Neural crest cell (in vitro differentiated cells): ENCODE measurements around the gene NPR3. TPM values are rescaled to one million over a fixed set of nuclear protein-coding genes. Genes with fewer than 3 reads are reported as not detected.

Experiments
- DNase-seq: peaks from one replicate; pipeline ENCODE4 v3.0.0; 2021; ENCODE audit warnings: low read depth, mixed read lengths, low spot score
- H3K27ac Mint-ChIP-seq: one replicate; pipeline ENCODE4 v1.8.0; 2021; ENCODE audit warnings: mild to moderate bottlenecking, mixed read lengths; ENCODE audit not compliant: unreplicated experiment
- H3K27me3 Mint-ChIP-seq: 2 replicates; pipeline ENCODE4 v1.8.0; 2021; ENCODE audit warnings: low read depth, mild to moderate bottlenecking, mixed read lengths
- H3K36me3 Mint-ChIP-seq: 2 replicates; pipeline ENCODE4 v1.8.0; 2021; ENCODE audit warnings: low read depth, mild to moderate bottlenecking, mixed read lengths
- H3K4me1 Mint-ChIP-seq: 2 replicates; pipeline ENCODE4 v1.8.0; 2021; ENCODE audit warnings: mixed read lengths
- H3K4me3 Mint-ChIP-seq: one replicate; pipeline ENCODE4 v1.8.0; 2021; ENCODE audit warnings: mild to moderate bottlenecking, mixed read lengths
- H3K9me3 Mint-ChIP-seq: 2 replicates; pipeline ENCODE4 v1.8.0; 2021; ENCODE audit warnings: mixed read lengths
- total RNA-seq: library from RNA; stranded (reverse); gene quantifications from 2 replicates; pipeline ENCODE4 v1.2.1, GENCODE V29; 2021
- TF ChIP-seq, protein P1 (sequence below): fragments of 200-600 bp; sonication (generic); conservative IDR thresholded peaks from 2 replicates; pipeline ENCODE4 v1.5.0; 2021; ENCODE audit warnings: antibody characterized with exemption, mild to moderate bottlenecking

The NPR3 gene
- total RNA-seq, 1 donor from 2014 or later, result 6.8 TPM

DNA sequence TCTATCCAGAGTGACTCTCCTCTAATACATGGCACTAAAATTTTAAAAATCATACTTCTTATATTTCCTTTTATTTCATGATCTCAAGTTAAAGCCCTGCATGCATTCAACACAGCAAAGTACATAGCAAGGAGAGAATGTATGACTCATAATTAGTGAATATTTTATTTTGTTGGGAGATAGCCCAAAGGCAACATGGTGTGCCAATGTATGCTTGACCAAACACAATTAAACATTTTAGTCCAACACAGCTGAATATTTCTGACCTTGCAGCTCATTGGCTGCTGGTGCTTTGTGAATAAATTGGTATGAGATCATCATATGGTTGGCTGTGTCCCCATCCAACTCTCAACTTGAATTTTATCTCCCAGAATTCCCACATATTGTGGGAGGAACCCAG, 103.5 kb downstream of the NPR3 start:
- Mint-ChIP-seq H3K4me1 (no peaks in the 10 kb centered on the region), H3K36me3 (peaks cover 2% of the 10 kb centered on the region), H3K27me3 (no peaks in the 10 kb centered on the region), H3K27ac (no peak overlapping the region), H3K4me3 (no peak overlapping the region), H3K9me3 (peaks cover 13% of the 10 kb centered on the region)
- TF ChIP-seq, protein P1, sequence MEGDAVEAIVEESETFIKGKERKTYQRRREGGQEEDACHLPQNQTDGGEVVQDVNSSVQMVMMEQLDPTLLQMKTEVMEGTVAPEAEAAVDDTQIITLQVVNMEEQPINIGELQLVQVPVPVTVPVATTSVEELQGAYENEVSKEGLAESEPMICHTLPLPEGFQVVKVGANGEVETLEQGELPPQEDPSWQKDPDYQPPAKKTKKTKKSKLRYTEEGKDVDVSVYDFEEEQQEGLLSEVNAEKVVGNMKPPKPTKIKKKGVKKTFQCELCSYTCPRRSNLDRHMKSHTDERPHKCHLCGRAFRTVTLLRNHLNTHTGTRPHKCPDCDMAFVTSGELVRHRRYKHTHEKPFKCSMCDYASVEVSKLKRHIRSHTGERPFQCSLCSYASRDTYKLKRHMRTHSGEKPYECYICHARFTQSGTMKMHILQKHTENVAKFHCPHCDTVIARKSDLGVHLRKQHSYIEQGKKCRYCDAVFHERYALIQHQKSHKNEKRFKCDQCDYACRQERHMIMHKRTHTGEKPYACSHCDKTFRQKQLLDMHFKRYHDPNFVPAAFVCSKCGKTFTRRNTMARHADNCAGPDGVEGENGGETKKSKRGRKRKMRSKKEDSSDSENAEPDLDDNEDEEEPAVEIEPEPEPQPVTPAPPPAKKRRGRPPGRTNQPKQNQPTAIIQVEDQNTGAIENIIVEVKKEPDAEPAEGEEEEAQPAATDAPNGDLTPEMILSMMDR, result no peak
- no peak for DNase-seq

DNA sequence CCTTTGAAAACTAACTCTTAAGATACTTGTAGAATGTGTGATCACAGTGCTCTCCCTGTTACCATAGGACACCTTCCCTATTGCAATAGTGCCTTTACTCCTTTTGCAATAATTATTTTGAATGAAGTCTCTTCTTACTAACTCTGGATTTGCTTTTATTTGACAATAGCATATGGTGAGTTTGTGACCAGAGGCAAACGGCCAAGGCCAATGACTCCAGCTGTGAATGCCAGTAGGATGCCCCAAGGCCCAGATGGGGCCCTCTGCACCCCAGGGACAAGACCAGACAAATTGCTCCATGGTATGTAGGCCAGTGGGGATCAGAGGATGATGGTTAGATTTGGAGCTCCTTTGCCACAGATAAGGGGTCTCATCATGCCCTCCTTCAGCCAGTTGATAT, 116.9 kb downstream of the NPR3 start:
- DNase-seq, result no peak
- no peaks in the 10 kb centered on the region for H3K9me3 Mint-ChIP-seq
- no peak overlapping the region for H3K27ac Mint-ChIP-seq
- H3K27me3 Mint-ChIP-seq, result no peaks in the 10 kb centered on the region
- TF ChIP-seq, protein P1, result no peak
- H3K36me3 Mint-ChIP-seq, result no peaks in the 10 kb centered on the region
- no peaks in the 10 kb centered on the region for H3K4me1 Mint-ChIP-seq
- H3K4me3 Mint-ChIP-seq, result no peak overlapping the region

DNA sequence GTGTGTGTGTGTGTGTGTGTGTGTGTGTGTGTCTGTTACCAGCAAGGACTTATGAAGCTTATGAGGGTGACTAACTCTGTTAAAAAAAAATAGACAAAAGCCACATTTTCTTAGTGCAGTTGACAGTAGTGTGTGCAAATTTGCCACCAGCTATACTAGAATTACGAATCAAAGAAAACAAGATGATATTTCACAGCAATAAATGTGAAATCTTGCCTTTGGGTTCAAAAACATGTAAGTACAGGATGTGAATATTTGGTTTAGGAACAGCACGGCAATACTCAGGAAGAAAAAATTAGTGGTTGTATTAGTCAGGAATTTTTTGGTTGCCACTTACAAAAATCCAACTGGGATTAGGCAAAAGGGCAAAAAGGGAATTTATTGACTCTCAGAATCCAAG, 117.4 kb downstream of the NPR3 start:
- no peak for DNase-seq
- no peaks in the 10 kb centered on the region for H3K4me1 Mint-ChIP-seq
- H3K27ac Mint-ChIP-seq, result no peak overlapping the region
- H3K36me3 Mint-ChIP-seq, result no peaks in the 10 kb centered on the region
- H3K27me3 Mint-ChIP-seq, result no peaks in the 10 kb centered on the region
- TF ChIP-seq, protein P1, result no peak
- no peak overlapping the region for H3K4me3 Mint-ChIP-seq
- no peaks in the 10 kb centered on the region for H3K9me3 Mint-ChIP-seq

DNA sequence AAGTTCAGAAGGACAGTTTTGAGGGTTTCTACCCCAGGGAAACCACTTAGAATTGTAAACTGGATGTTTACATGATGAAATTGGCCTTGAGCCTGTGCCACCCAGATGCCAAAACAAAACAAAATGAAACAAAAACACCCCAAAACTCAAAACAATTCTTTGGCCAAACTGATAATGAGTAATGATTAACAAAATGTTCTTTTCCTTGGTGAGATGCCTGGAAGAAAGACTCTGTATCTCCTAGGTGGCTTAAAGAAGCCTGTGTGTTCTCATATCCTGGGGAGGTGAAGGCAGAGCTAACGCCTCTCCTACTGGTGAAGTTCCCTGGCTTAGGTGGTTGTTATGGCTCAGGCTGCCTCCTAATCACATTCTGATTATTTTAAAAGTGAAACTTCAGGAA, 120.5 kb downstream of the NPR3 start:
- Mint-ChIP-seq H3K27me3 (no peaks in the 10 kb centered on the region), H3K36me3 (no peaks in the 10 kb centered on the region), H3K4me3 (no peak overlapping the region), H3K4me1 (no peaks in the 10 kb centered on the region), H3K27ac (no peak overlapping the region), H3K9me3 (peaks cover 5% of the 10 kb centered on the region)
- TF ChIP-seq, protein P1, result no peak
- DNase-seq, result no peak

DNA sequence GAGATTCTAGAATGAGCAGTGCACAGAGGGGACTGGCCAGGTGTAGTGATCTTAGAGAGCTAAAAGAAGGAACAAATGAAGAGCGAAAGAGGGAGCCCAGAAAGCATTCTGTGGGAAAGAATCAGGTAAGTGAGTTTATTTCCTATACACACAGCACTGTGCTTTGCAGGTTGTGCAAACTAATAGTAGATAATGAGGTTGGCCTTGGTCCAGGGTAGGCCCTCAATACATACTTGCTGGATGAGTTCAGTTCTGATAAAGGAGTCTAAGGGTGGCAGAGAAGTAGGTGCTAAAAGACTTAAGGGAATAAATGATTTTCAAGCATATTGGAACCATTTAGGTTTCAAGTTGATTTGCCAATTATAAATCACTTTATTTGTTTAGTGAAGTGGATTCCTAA, 122.0 kb downstream of the NPR3 start:
- DNase-seq, result no peak
- Mint-ChIP-seq H3K4me3 (no peak overlapping the region), H3K36me3 (no peaks in the 10 kb centered on the region), H3K27ac (no peak overlapping the region), H3K27me3 (no peaks in the 10 kb centered on the region), H3K9me3 (peaks cover 5% of the 10 kb centered on the region), H3K4me1 (peaks cover 11% of the 10 kb centered on the region)
- TF ChIP-seq, protein P1, result no peak

DNA sequence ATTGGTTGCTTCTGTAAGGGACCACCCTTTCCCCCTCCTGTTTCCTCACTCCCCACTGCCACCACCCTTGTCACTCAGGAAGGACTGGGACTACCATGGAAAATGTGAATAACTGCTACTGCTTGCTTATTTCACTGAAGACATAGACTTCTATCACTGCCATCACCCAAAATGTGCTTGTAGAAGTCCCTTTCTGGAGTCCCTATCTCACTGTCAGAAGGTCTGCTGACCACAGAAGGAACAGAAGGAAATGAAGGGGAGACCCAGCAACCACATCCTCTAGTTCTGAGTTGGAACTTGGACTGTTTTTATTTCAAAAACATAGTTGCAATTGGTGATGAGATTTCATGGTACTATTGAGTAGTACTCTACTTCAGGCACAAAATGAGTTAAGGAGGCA, 122.5 kb downstream of the NPR3 start:
- TF ChIP-seq, protein P1, result no peak
- no peaks in the 10 kb centered on the region for H3K36me3 Mint-ChIP-seq
- H3K9me3 Mint-ChIP-seq, result peaks cover 5% of the 10 kb centered on the region
- no peak overlapping the region for H3K4me3 Mint-ChIP-seq
- H3K27me3 Mint-ChIP-seq, result no peaks in the 10 kb centered on the region
- peaks cover 15% of the 10 kb centered on the region for H3K4me1 Mint-ChIP-seq
- no peak overlapping the region for H3K27ac Mint-ChIP-seq
- DNase-seq, result no peak
